ENCODE results near the gene ZNF385B.
A peak's percentile ranks its signal among the peaks of the same experiment; 100 is the strongest.
"Not testable (repeated sequence)": the region's sequence is repeated elsewhere in the genome, so short reads cannot be mapped to it uniquely, and the experiment has no call there.

ZNF385B gene

DNA sequence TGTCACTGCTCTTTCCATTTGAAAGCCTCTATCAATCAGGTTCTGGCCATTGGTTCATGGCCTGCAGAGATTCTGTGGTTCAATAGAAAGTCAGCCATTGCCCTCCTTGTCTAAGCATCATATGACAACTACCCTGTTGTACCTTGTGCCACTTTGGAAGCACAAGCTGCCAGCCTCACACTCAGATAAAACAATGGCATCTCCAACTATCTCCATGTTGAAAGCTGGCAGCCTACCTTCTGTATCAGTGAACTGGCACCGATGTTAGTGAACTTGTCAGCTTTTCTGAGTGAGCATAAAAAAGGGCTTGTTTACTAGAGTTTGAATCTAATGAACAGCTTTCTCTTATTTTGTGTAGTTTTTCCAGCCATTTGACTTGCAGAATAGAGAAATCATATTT, 393.5 kb downstream of the ZNF385B start:
- DNase-seq: no peak

GRCh38 chr2:179467111-179467510, 394.3 kb downstream of the ZNF385B start:
- no peak for DNase-seq

- no peak for DNase-seq
These were observed 400.0 kb downstream of the ZNF385B start for GRCh38 chr2:179461420-179461819.

DNA sequence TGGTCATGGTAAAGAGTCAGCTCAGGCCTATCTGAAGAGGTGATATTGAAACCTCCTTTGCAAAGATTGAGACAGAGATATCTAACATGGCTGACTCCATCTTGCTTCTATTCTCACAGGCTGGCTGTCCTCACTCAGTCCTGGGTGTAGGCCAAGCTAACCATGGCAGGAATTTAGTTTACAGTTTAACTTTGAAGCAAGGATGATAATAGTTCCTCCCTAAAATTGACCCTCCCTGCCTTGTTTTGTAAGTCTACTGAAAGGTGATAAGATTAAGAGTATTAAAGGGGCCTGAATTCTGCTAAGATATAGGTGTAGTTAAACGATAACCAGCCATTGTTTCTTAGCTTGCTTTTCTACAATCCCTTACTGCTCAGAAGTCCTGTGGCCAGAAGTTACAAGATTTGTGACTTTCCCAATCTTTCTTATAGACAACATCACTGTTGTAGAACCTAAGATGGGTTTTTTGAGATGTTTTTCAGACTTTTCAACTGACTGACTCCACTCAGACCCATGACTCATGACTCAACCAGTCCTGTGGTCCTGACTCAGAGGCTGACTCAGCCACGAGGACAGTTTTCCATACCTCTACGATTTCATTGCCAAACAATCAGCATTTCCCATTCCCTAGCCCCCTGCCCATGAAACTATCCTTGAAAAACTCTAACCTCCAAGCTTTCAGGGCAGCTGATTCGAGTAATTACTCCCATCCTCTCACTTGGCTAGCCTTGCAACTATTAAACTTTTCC, 401.1 kb downstream of the ZNF385B start:
- peak; percentile 23 for DNase-seq

GRCh38 chr2:179458113-179458512, 403.3 kb downstream of the ZNF385B start:
- not testable (repeated sequence) for DNase-seq

GRCh38 chr2:179455824-179456223, 405.6 kb downstream of the ZNF385B start:
- no peak for DNase-seq

GRCh38 chr2:179455172-179455524, 406.3 kb downstream of the ZNF385B start:
- DNase-seq: no peak

DNA sequence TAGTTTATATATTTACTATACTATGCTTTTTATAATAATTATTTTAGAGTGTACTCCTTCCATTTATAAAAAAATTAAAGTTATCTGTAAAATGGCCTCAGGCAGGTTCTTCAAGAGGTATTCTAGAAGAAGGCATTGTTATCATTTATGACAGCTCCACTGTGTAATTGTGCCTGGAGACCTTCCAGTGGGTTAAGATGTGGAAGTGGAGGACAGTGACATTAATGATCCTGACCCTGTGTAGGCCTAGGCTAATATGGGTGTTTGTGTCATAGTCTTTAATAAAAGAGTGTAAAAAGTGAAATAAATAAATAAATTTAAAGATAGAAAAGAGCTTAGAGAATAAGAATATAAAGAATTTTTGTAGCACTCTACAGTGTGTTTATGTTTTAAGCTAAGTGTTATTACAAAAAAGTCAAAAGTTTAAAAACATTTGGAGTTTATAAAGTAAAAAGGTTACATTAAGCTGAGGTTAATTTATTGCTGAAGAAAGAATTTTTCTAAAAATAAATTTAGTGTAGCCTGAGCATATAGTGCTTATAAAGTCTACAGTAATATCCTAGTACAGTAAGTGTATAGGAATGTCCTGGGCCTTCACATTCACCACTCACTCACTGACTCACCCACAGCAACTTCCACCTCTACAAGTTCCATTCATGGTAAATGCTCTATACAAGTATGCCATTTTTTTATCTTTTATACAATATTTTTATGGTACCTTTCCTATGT, 406.8 kb downstream of the ZNF385B start:
- no peak for DNase-seq

- peak; percentile 3 for DNase-seq
These were observed 412.4 kb downstream of the ZNF385B start for GRCh38 chr2:179449010-179449409.

DNA sequence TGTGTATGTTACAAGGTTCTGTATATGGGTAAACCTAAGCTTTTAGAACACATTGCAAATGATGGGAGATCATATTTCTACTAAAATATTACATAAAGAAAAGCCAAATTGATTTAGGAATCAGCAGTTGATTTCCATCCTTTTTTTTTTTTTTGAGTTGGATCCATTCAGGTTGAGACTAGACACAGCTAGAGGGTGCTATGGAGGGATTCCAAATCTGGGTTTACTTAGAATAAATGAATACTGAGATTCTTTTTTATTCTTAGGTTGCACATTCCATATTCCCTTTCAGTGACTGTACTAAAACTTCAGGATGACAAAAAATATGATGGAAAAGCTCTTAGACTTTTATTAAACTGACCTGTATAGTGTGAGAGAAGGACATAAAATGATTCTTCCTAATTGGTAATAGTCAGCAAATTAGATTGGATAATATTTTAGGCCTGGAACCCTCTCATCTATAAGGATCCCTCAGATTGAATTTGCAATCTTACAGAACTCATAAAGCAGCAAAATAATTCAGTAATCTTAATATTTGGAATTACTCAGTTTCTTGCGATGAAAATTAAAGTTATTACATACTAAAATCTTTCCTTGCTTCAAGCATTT, 413.5 kb downstream of the ZNF385B start:
- no peak for DNase-seq

DNA sequence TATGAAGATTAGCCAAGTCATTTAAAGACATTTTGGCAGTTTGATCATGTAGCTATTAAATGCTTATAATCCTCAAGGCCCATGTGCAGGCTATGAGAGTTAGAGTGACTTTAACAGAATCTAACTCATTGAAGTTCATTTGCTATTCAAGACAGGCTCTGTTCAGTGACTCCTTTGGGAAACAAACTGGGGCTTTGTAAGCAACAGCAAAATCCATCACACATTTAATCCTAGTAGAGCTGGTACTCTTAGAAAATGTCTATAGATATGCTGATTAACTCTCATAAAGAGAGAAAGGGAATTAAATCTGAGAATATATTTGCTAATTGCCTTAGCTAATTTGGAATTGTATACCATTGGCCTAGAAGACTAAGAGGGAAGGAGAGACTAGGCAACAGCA, 414.0 kb downstream of the ZNF385B start:
- no peak for DNase-seq

DNA sequence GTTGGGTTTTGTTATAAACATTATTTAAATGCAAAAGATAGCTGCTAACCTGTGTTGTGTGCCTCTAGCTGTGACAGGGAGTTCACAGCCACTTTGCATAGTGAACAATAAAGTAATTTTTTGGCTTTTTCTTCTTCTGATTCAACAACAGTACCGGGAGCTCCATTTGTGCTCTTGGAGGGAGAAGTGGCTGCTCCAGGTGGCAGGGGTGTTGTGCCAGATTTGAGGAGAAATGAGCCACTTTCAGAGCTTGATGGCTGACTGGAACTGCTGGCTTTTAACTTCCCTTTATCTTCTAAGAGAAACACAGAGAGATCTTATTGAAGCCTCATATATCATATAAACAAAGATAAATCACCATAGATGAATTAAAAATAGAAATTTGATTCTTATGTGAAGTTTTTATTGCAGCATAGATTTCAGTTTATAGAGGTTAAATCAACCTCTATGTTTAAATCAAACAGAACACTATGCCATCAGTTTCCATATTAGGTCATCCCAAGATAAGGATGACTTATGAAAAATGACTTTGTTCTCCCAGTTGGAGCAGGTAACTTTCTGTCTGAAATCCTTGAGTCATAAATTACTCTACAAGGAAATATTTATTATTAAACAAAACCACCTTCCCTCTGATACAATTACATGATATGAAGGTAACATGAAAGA, 414.8 kb downstream of the ZNF385B start:
- no peak for DNase-seq

GRCh38 chr2:179444056-179444455, 417.4 kb downstream of the ZNF385B start:
- no peak for DNase-seq

- DNase-seq: no peak
These were observed 418.2 kb downstream of the ZNF385B start for GRCh38 chr2:179443180-179443579.

DNA sequence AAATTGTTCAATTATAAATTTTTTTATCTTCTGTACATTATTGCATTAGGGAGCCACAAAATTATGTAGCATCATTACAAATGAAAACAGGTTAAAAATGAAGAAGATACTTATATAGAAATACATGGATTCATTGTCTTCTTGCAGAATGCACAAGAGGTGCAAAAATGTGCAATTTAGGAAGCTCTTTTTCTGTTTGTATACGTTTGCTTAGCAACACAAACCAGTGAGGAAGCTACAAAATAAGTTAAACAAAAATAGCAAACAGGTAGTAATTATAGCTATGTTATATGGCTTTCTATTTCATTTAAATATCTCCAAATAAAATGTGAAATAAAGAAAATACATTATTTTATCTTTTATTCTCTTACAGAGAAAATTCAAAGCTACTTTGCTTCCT, 419.2 kb downstream of the ZNF385B start:
- no peak for DNase-seq

DNA sequence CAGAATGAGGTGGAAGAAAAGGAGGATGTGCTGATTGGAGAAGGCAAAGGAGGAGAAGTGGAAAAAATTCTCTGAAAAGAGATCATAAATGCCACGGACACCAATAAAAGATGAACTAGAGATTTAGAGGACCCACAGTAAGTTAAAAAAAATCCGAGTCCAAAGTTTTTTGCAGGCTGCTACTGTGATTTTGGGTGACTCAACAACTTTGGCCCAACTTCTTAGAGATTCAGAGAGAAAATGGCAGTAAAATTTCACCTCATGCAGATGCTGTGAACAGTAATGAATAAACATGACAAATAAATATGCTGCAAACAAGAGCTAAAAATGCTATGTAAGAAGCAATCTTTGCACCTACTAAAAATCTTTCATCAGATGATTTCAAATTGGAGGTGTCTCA, 419.9 kb downstream of the ZNF385B start:
- no peak for DNase-seq

DNA sequence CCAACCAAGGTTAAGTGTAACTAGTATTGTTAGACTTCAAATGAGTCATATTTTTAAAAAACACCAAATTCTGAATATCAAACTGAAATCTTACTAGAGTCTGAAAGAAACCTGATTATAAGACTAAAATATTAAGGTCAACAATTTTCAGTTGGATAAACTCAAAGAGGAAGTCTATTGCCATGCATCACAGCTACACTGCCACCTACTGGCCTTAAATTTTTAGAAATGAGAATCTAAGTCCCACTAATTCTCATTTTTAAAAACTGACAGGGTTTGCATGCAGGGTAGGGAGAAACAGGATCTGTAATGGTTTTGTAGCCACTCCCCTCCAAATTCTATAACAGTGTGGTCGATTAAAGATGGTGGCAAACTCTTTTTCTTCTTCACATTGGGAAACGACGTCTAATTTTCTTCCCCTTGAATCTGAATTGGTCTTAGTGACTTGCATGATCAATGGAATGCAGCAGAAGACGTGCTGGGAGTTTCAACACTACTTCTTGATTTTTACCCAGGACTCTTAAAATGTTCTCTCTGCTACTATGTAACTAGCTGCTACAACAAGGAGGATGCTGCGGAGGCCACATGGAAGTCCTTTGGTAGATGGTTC, 420.7 kb downstream of the ZNF385B start:
- peak; percentile 47 for DNase-seq

DNA sequence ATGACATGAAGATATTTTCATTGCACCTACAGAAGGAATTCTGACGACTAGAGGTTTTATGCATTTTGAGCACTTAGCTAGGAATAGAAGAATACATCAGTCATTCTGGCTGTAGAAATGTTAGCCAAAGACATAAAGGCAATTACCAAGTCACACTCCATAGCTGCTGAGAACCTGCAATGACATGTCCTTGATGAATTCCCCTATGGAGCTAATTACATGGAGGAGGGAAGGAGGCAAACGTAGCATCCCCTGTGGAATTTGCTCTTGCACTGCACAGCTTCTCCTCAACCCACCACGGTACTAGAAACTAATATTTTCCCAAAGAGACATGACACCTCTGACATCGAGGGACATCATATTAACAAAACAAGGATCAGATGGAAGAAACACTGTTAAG, 422.8 kb downstream of the ZNF385B start:
- no peak for DNase-seq

GRCh38 chr2:179437430-179437829, 424.0 kb downstream of the ZNF385B start:
- DNase-seq: no peak

DNA sequence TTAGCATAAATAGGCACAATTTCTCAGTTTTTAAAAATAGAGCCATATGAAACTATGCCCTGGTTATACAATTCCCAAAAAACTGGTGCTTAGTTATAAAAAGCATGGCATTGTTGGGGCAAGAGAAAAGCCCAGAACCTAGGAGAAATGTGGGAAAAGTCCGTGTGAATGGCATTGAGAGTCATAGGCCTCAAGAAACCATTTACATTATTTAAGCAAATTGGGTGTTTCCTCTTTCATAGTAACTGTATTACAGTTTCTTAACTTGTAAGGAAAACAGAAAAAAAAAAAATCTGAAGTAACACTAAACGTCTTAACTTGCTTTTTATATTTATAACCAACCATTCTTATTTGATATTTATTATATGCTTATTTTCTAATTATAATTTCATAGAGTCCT, 425.8 kb downstream of the ZNF385B start:
- DNase-seq: no peak

DNA sequence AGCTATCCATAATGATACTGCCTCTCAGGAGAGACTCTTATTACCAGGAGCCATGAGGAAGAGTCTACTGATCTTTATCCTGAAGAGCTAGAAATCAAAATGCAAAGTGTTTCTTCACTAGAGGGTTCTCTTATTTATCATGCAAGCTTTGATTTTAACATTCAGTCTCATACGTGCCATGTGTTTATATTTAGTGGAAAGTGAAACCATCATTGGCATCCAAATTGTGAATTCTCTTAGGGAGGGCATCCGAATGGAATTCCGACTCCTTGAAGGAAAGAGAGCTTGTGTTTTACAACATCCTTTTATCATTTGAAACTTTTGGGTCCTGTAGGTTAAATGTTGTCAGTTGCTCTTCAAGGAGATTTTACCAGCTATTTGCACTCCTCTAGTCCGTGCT, 426.4 kb downstream of the ZNF385B start:
- no peak for DNase-seq

- no peak for DNase-seq
These were observed 427.1 kb downstream of the ZNF385B start for GRCh38 chr2:179434357-179434756.

DNA sequence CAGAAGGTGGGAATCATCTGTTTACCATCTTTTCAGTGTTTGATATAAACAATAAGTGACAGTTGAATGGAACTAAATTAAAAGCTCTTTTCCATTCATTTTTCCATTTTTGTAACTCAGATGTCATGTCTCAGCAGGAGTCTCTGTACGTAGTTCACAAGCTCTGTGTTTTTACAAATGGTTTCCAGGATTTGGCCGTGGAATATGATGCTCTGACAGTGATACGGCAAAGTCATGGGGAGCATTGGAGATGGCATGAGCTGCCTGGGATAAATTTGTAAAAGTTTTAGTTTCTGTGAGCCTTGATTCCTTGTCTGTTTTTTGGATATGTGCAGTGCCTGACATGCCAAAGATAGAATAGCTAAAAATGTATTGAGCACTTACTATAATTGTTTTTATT, 428.7 kb downstream of the ZNF385B start:
- DNase-seq: no peak

Data from MV-4-11 (cell line).